ENCODE data around the gene MAP3K14.
"Not testable (repeated sequence)": the region's sequence is repeated elsewhere in the genome, so short reads cannot be mapped to it uniquely, and the experiment has no call there.

The MAP3K14 gene

DNA sequence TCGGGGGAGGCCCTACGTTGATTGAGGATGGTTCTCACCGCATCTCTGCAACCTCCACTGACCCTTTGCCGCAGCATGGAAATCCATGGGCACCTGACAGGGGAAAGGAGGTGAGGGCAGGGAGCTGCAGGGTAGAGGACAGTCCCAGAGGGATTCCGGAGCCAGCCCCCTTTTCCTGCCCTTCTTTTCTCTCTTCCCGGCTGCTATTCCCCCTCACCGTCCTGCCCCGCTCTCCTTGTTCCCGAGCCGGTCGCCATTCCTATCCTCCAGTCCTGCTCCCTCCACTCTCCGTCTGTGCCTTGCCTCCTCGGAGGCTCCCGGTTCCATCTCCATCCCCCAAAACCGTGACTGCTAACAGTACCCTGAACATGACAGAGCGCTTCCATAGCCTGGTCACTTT, 59.7 kb downstream of the MAP3K14 start:
- Histone ChIP-seq H3K9ac (no peak overlapping the region), H3K36me3 (ENCODE audit: insufficient read depth) (no peaks in the 10 kb centered on the region), H3K79me2 (ENCODE audit: insufficient read depth, low read depth) (no peaks in the 10 kb centered on the region), H4K20me1 (ENCODE audit: insufficient read depth) (no peaks in the 10 kb centered on the region), H3K4me3 (IDR thresholded peaks at IDR 0.05; ENCODE audit: insufficient read depth, low read depth, low read length) (no peak overlapping the region), H3K27ac (no peak overlapping the region), H3K4me2 (no peak overlapping the region), H3K4me1 (ENCODE audit: low read depth, poor library complexity, severe bottlenecking) (peaks cover 6% of the 10 kb centered on the region), H2AFZ (ENCODE audit: low read depth) (no peak overlapping the region), H3K27me3 (ENCODE audit: insufficient read depth, low read depth) (no peaks in the 10 kb centered on the region)
- TF ChIP-seq, protein P1, sequence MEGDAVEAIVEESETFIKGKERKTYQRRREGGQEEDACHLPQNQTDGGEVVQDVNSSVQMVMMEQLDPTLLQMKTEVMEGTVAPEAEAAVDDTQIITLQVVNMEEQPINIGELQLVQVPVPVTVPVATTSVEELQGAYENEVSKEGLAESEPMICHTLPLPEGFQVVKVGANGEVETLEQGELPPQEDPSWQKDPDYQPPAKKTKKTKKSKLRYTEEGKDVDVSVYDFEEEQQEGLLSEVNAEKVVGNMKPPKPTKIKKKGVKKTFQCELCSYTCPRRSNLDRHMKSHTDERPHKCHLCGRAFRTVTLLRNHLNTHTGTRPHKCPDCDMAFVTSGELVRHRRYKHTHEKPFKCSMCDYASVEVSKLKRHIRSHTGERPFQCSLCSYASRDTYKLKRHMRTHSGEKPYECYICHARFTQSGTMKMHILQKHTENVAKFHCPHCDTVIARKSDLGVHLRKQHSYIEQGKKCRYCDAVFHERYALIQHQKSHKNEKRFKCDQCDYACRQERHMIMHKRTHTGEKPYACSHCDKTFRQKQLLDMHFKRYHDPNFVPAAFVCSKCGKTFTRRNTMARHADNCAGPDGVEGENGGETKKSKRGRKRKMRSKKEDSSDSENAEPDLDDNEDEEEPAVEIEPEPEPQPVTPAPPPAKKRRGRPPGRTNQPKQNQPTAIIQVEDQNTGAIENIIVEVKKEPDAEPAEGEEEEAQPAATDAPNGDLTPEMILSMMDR (conservative IDR thresholded peaks at IDR 0.05; ENCODE audit: low read depth, low read length): no peak

DNA sequence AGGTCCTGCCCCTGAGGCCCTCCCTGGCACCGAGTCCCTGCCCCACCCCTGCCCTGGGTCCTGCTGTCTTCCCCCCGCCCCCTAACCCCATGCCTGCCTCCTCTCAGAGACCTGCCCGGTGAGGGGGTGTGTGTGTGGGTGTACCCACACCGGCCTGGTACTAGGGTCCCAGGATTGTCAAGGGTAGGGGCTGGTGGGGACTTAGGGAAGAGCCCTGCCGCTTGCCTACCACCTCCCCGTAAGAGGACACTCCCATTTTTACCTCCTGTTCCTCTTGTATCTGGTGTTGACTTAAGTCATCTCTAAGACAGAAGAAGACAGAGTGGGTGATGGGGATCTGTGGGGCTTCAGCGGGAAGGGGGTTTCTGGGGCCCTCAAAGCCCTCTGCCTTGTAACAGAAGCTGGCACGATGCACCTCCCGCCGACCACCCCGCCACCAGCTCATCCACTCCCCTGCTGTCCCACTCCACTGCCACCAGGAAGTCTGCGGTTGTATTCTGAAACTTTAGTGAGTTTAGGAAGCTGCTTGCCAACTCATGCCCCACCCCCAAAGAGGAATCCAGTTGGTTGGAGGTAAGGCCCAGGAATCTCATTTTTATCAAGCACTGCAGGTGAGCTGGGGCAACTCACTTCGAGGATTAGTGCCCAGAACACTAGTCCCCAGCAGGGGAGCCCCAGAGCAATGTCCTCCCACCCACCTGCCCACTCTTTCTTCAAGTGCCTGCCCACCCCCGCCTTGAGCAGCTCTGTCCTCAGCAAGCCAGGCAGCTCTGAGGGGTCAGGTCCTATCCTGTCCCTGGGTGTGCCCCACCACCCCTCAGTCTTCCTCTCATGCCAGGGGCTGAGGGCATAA, 60.5 kb downstream of the MAP3K14 start:
- H3K27ac ChIP-seq: no peak overlapping the region
- H3K4me1 ChIP-seq (ENCODE audit: low read depth, poor library complexity, severe bottlenecking): peaks cover 6% of the 10 kb centered on the region
- no peaks in the 10 kb centered on the region for H3K36me3 ChIP-seq (ENCODE audit: insufficient read depth)
- H3K4me2 ChIP-seq: no peak overlapping the region; the same call in 1 of the 2 replicates
- H3K9ac ChIP-seq: no peak overlapping the region
- no peaks in the 10 kb centered on the region for H3K27me3 ChIP-seq (ENCODE audit: insufficient read depth, low read depth)
- no peak overlapping the region for H2AFZ ChIP-seq (ENCODE audit: low read depth)
- no peaks in the 10 kb centered on the region for H4K20me1 ChIP-seq (ENCODE audit: insufficient read depth)
- no peaks in the 10 kb centered on the region for H3K79me2 ChIP-seq (ENCODE audit: insufficient read depth, low read depth)
- TF ChIP-seq, protein P1 (conservative IDR thresholded peaks at IDR 0.05; ENCODE audit: low read depth, low read length): peak; percentile 16; the same call in 1 of the 2 replicates
- H3K4me3 ChIP-seq (IDR thresholded peaks at IDR 0.05; ENCODE audit: insufficient read depth, low read depth, low read length): no peak overlapping the region

DNA sequence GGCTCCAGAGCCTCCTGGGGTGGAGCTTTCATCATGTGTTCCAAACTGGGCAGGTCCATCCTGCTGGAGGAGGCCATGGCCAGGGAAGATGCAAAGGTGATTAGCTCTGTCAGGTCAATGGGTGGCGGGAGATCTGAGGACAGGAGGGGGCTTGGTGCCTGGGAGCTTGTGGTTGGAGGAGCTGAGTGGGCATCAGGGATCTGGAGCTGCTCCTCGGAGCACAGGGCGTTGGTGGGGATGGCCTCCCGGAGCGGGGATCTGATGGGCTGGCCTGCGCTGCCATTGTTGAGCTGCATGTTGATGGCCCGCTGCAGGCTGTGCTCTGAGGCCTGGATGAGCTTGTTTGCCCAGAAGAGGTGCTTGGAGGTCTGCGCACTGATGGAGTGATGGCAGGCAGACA, 61.5 kb downstream of the MAP3K14 start:
- no peaks in the 10 kb centered on the region for H4K20me1 ChIP-seq (ENCODE audit: insufficient read depth)
- H3K4me1 ChIP-seq (ENCODE audit: low read depth, poor library complexity, severe bottlenecking): peaks cover 6% of the 10 kb centered on the region
- no peaks in the 10 kb centered on the region for H3K79me2 ChIP-seq (ENCODE audit: insufficient read depth, low read depth)
- no peak overlapping the region for H2AFZ ChIP-seq (ENCODE audit: low read depth)
- no peaks in the 10 kb centered on the region for H3K27me3 ChIP-seq (ENCODE audit: insufficient read depth, low read depth)
- no peak overlapping the region for H3K27ac ChIP-seq
- no peak overlapping the region for H3K4me3 ChIP-seq (IDR thresholded peaks at IDR 0.05; ENCODE audit: insufficient read depth, low read depth, low read length)
- H3K9ac ChIP-seq: no peak overlapping the region
- TF ChIP-seq, protein P1 (conservative IDR thresholded peaks at IDR 0.05; ENCODE audit: low read depth, low read length): no peak
- no peaks in the 10 kb centered on the region for H3K36me3 ChIP-seq (ENCODE audit: insufficient read depth)
- no peak overlapping the region for H3K4me2 ChIP-seq

DNA sequence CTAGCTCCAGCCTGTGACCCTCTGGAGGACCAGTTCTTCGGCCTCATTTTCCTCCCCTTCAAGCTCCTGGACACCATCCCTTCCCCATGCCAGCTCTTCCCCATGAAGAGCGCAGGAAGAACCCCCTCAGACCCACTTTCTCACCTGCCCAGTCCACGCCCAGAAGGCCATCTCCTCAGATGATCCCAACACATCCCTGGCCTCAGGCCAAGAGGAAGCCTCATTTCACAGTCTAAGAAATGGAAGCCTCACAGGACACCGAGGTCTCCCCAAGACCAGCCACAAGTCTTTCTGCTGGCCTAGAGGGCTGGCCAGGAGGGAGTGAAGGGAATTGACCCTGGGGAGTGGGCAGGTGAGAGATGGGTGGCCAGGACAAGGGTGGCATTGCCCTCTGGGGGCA, 62.9 kb downstream of the MAP3K14 start:
- H3K27ac ChIP-seq: no peak overlapping the region
- H3K4me3 ChIP-seq (IDR thresholded peaks at IDR 0.05; ENCODE audit: insufficient read depth, low read depth, low read length): no peak overlapping the region
- H3K27me3 ChIP-seq (ENCODE audit: insufficient read depth, low read depth): no peaks in the 10 kb centered on the region
- H3K9ac ChIP-seq: no peak overlapping the region
- H2AFZ ChIP-seq (ENCODE audit: low read depth): no peak overlapping the region
- no peaks in the 10 kb centered on the region for H4K20me1 ChIP-seq (ENCODE audit: insufficient read depth)
- no peaks in the 10 kb centered on the region for H3K79me2 ChIP-seq (ENCODE audit: insufficient read depth, low read depth)
- H3K4me2 ChIP-seq: no peak overlapping the region
- H3K4me1 ChIP-seq (ENCODE audit: low read depth, poor library complexity, severe bottlenecking): peaks cover 12% of the 10 kb centered on the region
- TF ChIP-seq, protein P1 (conservative IDR thresholded peaks at IDR 0.05; ENCODE audit: low read depth, low read length): no peak
- no peaks in the 10 kb centered on the region for H3K36me3 ChIP-seq (ENCODE audit: insufficient read depth)

DNA sequence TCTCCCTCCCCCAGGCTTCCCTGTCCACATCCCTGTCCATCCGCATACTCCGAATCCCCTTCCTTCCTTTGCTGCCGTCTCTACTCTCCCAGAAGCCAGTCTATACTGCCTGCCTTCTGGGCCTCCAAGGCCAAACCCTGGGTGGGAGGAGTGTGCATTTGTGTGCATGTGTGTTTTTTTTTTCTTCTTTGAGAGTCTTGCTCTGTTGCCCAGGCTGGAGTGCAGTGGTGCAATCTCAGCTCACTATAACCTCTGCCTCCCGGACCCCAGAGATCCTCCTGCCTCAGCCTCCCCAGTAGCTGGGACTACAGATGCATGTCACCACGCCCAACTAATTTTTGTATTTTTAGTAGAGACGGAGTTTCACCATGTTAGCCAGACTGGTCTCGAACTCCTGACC, 63.6 kb downstream of the MAP3K14 start:
- H4K20me1 ChIP-seq (ENCODE audit: insufficient read depth); H3K9ac ChIP-seq; H2AFZ ChIP-seq (ENCODE audit: low read depth); H3K4me3 ChIP-seq (IDR thresholded peaks at IDR 0.05; ENCODE audit: insufficient read depth, low read depth, low read length); H3K27ac ChIP-seq; H3K4me2 ChIP-seq; H3K79me2 ChIP-seq (ENCODE audit: insufficient read depth, low read depth); H3K36me3 ChIP-seq (ENCODE audit: insufficient read depth); H3K27me3 ChIP-seq (ENCODE audit: insufficient read depth, low read depth): not testable (repeated sequence)
- H3K4me1 ChIP-seq (ENCODE audit: low read depth, poor library complexity, severe bottlenecking): peaks cover 17% of the 10 kb centered on the region
